ENCODE measurements around the gene PPP1R13B.

- no peak for TF ChIP-seq CTCF (conservative IDR thresholded peaks at IDR 0.05)
- TF ChIP-seq EZH2 (IDR thresholded peaks at IDR 0.05; ENCODE audit: low read depth) = no peak
Measured at GRCh38 chr14:103716091-103716801, 131.1 kb downstream of the PPP1R13B start.

All from PC-9 (cell line).